ENCODE data around the gene GEMIN7.

DNA sequence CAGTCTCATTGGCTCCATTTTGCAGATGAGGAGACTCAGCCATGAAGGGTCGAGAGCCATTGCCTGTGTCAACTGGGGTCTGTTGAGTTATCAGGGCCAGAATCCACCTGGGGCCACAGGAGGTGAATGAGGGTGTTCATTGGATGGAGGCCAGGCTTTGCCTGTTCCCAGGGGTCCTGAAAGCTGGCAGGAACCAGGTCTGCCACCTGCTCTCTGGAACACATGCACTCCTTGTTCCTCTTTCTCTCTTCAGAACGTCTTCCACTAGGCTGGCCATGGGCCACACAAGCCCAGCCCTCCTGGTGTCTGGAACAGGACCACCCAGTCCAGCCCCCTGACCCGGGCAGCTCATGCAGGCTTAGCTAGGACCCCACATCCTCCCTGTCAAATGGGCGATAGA, 35.1 kb downstream of the GEMIN7 start:
- TF ChIP-seq, protein P1, sequence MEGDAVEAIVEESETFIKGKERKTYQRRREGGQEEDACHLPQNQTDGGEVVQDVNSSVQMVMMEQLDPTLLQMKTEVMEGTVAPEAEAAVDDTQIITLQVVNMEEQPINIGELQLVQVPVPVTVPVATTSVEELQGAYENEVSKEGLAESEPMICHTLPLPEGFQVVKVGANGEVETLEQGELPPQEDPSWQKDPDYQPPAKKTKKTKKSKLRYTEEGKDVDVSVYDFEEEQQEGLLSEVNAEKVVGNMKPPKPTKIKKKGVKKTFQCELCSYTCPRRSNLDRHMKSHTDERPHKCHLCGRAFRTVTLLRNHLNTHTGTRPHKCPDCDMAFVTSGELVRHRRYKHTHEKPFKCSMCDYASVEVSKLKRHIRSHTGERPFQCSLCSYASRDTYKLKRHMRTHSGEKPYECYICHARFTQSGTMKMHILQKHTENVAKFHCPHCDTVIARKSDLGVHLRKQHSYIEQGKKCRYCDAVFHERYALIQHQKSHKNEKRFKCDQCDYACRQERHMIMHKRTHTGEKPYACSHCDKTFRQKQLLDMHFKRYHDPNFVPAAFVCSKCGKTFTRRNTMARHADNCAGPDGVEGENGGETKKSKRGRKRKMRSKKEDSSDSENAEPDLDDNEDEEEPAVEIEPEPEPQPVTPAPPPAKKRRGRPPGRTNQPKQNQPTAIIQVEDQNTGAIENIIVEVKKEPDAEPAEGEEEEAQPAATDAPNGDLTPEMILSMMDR (IDR thresholded peaks at IDR 0.05) = no peak
- no peak for TF ChIP-seq POLR2A (IDR thresholded peaks at IDR 0.05)
